ENCODE results near the gene UBE2O. TPM values are rescaled to one million over a fixed set of nuclear protein-coding genes. Genes with fewer than 3 reads are reported as not detected.

Gene UBE2O
- total RNA-seq, 1 donor from 2014 or later: 19.3 TPM

DNA sequence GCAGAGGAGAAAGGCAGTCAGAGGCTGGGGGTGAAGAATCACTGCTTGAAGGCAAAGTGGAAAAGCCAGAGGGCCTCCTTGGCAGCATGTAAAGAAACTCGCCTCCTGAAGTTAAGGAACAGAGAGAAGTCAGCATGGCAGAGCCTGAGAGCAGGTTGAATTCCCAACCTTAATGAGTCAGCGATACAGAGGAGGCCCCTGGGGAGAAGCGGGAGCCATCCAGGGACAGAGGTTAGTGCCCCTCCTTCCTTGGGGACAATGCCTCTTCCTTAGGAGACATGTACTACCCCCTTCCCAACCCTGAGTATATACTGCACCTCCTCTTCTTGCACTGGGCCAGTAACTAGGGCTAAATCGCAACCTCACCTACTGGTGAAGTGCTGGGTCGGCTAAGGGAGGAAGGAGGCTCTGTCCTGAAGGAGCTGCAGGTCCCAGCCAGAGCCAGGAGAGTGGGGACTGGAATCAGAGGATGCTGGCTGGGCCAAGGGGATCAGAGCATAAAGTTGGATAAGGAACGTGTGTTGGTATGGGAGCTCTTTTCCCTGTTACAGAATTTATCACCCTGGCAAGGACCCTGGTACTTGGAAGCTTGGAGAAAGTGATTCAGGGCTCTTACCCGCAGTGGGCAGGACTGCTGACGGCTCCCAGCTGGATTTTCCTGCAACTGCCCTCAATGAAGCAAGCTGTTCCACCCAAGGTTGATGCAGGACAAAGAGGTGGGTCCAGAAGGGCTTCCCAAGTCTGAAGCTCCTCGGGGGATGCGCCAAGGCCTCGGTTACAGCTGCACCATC lies 9.0 kb upstream of the UBE2O start:
- DNase-seq: no peak
- Histone ChIP-seq H3K4me1 (peaks cover 6% of the 10 kb centered on the region), H3K27me3 (no peaks in the 10 kb centered on the region), H3K9me3 (no peaks in the 10 kb centered on the region), H3K4me3 (no peak overlapping the region), H3K36me3 (no peaks in the 10 kb centered on the region), H3K27ac (no peak overlapping the region)
- no peak for TF ChIP-seq CTCF (IDR thresholded peaks at IDR 0.05)
- ATAC-seq: no peak
- intact Hi-C loops (cut with DNase I): no loop called here

DNA sequence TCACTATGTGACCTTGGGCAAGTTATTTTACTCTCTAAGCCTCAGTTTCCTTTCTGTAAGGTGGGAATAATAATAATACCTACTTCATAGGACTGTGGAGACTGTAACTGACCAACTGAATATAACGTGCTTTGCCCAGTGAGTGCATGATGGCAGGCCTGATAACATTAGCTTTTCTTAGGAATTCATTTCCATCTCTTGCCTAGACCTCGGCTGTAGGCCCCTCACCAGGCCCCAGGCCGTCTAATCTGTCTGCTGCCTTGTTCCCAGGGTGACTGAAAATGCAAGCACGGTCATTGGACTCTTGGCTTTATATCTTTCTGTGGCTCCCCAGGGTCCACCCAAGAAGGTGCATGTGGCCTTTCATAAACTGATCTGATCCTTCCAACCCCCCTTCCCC lies 6.7 kb upstream of the UBE2O start:
- no peak overlapping the region for H3K4me3 ChIP-seq
- no peak overlapping the region for H3K27ac ChIP-seq
- DNase-seq: no peak
- no peak for TF ChIP-seq CTCF (IDR thresholded peaks at IDR 0.05)
- no peaks in the 10 kb centered on the region for H3K4me1 ChIP-seq
- no peak for ATAC-seq
- no peaks in the 10 kb centered on the region for H3K36me3 ChIP-seq
- H3K9me3 ChIP-seq: no peaks in the 10 kb centered on the region
- intact Hi-C loops (cut with DNase I): loop anchor here (10.0 kb wide), 1 partner anchor 55 kb away; no protein-coding TSS in a partner anchor
- H3K27me3 ChIP-seq: no peaks in the 10 kb centered on the region

DNA sequence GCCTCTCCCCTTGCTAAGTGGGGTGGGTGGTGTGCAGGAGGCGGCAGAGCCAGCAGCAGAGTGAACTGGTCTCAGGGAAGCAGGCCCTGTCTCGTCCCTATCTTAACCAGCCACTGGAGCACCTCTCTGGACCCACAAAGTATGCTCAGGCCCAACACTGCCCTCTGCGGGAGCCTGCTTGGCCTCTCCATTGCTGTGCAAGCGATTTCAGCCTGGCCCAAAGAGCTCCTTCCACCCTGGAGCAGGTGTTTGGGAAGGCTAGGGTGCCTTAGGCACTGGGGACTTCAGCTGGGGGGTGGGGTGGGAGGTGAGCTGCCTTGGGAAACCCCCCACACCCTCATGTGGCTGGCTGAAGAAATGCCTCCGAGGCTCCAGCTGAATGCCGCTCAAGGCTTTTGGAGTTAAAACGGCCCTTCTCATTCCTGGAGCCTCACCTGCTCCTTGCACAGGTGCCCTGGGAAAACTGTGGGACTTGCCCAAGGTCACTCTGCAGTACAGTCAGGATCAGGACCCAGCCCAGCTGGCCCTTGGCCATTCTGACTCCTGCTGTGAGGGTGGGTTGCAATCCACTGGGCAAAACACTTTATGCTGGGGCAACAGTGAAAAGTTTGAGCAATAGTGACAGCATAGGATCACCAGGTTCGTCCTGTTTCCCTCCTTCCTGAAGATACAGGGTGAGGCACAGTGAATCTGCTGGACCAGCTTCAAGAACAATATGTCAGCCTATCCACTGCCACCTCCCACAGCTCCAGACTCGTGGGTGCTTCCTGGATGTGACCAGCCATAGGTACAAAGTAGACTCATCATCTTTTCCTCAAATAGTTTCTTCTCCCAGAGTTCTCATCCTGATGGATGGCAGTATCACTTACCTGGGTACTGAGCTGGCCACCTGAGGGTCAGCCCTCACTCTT lies 5.9 kb upstream of the UBE2O start:
- no peak overlapping the region for H3K27ac ChIP-seq
- H3K36me3 ChIP-seq: no peaks in the 10 kb centered on the region
- H3K4me1 ChIP-seq: no peaks in the 10 kb centered on the region
- no peaks in the 10 kb centered on the region for H3K27me3 ChIP-seq
- DNase-seq (peak; percentile 77), ATAC-seq (peak; percentile 81)
- peak; percentile 35 for TF ChIP-seq CTCF (IDR thresholded peaks at IDR 0.05)
- no peaks in the 10 kb centered on the region for H3K9me3 ChIP-seq
- intact Hi-C loops (cut with DNase I): loop anchor here (10.0 kb wide), 1 partner anchor 54 kb away; no protein-coding TSS in a partner anchor
- no peak overlapping the region for H3K4me3 ChIP-seq

- no peaks in the 10 kb centered on the region for H3K27me3 ChIP-seq
- H3K9me3 ChIP-seq: no peaks in the 10 kb centered on the region
- no peak for ATAC-seq
- H3K27ac ChIP-seq: no peak overlapping the region
- peak overlapping the region; percentile 91 for H3K4me3 ChIP-seq
- no peak for TF ChIP-seq CTCF (IDR thresholded peaks at IDR 0.05)
- no peak for DNase-seq
- intact Hi-C loops (cut with DNase I): loop anchor here (10.0 kb wide), 1 partner anchor 49 kb away; no protein-coding TSS in a partner anchor
- no peaks in the 10 kb centered on the region for H3K36me3 ChIP-seq
- peaks cover 16% of the 10 kb centered on the region for H3K4me1 ChIP-seq
Measured at GRCh38 chr17:76453431-76453743, 435 bp upstream of the UBE2O start.

GRCh38 chr17:76452127-76452659 lies 759 bp downstream of the UBE2O start:
- H3K4me3 ChIP-seq: peak overlapping the region; percentile 91
- H3K27ac ChIP-seq: no peak overlapping the region
- no peak for TF ChIP-seq CTCF (IDR thresholded peaks at IDR 0.05)
- no peaks in the 10 kb centered on the region for H3K36me3 ChIP-seq
- no peaks in the 10 kb centered on the region for H3K9me3 ChIP-seq
- intact Hi-C loops (cut with DNase I): loop anchor here (10.0 kb wide), 1 partner anchor 47 kb away; no protein-coding TSS in a partner anchor
- DNase-seq (no peak), ATAC-seq (peak; percentile 67)
- peaks cover 22% of the 10 kb centered on the region for H3K4me1 ChIP-seq
- no peaks in the 10 kb centered on the region for H3K27me3 ChIP-seq
